ENCODE results near the gene PRPF31. TPM values are rescaled to one million over a fixed set of nuclear protein-coding genes. Genes with fewer than 3 reads are reported as not detected.

Gene PRPF31
- polyA plus RNA-seq, 1 of the 3 experiments (the other 2 are of a cell fraction) = 81.0 TPM

DNA sequence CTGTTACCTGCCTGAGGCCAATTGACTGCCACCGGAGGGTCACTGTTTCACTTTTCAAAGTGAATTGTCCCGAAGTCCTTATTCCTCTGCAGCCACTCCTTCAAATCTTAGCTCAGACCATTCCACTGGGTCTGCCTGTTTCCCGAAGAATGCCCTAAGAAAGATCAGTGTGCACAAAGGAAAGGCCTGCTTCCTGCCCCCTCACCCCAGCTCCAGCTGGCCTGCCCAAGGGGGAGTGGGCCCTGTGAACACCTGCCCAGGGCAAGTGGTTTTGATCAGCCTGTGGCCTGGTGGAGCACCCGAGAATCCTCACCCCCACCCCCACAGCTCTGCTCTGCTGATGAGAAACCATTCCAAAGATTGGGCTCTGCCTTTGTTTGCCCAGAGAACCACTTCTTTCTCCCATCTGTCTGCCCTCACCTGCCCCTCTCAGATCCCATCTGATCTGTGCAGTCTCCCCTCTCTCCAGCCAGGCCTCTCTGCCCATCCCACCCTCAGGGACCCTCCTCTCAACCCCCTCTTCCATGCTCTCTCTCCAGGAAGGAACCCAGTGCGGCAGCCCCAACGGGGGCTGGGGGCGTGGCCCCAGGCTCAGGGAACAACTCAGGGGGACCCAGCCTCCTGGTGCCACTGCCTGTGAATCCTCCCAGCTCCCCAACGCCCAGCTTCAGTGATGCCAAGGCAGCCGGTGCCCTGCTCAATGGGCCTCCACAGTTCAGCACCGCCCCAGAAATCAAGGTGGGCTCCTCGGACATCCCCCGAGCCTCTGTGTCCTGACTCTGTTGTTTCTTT, 33.7 kb downstream of the PRPF31 start:
- Histone ChIP-seq H3K27me3 (ENCODE audit: insufficient read depth) (no peaks in the 10 kb centered on the region), H3K9me2 (no peaks in the 10 kb centered on the region), H2AFZ (ENCODE audit: low read depth) (no peak overlapping the region), H3K36me3 (replicated peaks in 1 of 2; ENCODE audit: control insufficient read depth in 1 of 2, insufficient read depth in 2 of 2, low read length in 1 of 2) (peaks cover 22 to 90% of the 10 kb centered on the region in 2 experiments), H3K79me2 (ENCODE audit: insufficient read depth) (no peaks in the 10 kb centered on the region), H3K9ac (no peak overlapping the region), H3K27ac (ENCODE audit: low read depth in 2 of 2, low read length in 1 of 2) (no peak overlapping the region), H3K4me3 (ENCODE audit: low read depth in 2 of 2, low read length in 1 of 2) (no peak overlapping the region), H4K20me1 (ENCODE audit: insufficient read depth) (no peaks in the 10 kb centered on the region), H3K9me3 (no peaks in the 10 kb centered on the region), H3F3A (replicated peaks; ENCODE audit: insufficient read depth) (peaks cover 12% of the 10 kb centered on the region), H3K4me1 (ENCODE audit: control insufficient read depth in 1 of 2, insufficient read depth in 2 of 2, low read depth in 1 of 2, low read length in 1 of 2) (no peaks in the 10 kb centered on the region), H3K4me2 (no peak overlapping the region)
- CTCF ChIA-PET = no interaction called here
- POLR2A ChIA-PET = interaction anchor here (1.2 to 1.6 kb wide), 2 partner anchors 10 to 12 kb away, joined by 3 to 6 read pairs; partner anchors contain the start of gene LENG1
- TF ChIP-seq NFIC (IDR thresholded peaks at IDR 0.05; ENCODE audit: borderline replicate concordance) (no peak), NRF1 (IDR thresholded peaks at IDR 0.05; ENCODE audit: low read depth, low read length) (no peak), RFX5 (IDR thresholded peaks at IDR 0.05; ENCODE audit: low read length) (no peak), FOXJ3 (CRISPR knock-in tag; IDR thresholded peaks at IDR 0.05) (no peak), FOXM1 (IDR thresholded peaks at IDR 0.05; ENCODE audit: low read depth) (no peak), MEF2A (IDR thresholded peaks at IDR 0.05; ENCODE audit: borderline replicate concordance, low read depth) (no peak), YY1 (IDR thresholded peaks at IDR 0.05; ENCODE audit: low read depth) (no peak), EZH2phosphoT487 (IDR thresholded peaks at IDR 0.05; ENCODE audit: borderline replicate concordance, low read depth) (no peak), RCOR1 (IDR thresholded peaks at IDR 0.05; ENCODE audit: low read length) (no peak), EP300 (IDR thresholded peaks at IDR 0.05; ENCODE audit: borderline replicate concordance in 1 of 2, low read depth in 1 of 2, low read length in 1 of 2) (no peak), SIN3A (IDR thresholded peaks at IDR 0.05; ENCODE audit: borderline replicate concordance, low read depth, low read length) (no peak), ELF1 (IDR thresholded peaks at IDR 0.05) (no peak)
- TF ChIP-seq, protein P1, sequence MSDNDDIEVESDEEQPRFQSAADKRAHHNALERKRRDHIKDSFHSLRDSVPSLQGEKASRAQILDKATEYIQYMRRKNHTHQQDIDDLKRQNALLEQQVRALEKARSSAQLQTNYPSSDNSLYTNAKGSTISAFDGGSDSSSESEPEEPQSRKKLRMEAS (IDR thresholded peaks at IDR 0.05; ENCODE audit: low read depth) = no peak
- TF ChIP-seq, protein P2, sequence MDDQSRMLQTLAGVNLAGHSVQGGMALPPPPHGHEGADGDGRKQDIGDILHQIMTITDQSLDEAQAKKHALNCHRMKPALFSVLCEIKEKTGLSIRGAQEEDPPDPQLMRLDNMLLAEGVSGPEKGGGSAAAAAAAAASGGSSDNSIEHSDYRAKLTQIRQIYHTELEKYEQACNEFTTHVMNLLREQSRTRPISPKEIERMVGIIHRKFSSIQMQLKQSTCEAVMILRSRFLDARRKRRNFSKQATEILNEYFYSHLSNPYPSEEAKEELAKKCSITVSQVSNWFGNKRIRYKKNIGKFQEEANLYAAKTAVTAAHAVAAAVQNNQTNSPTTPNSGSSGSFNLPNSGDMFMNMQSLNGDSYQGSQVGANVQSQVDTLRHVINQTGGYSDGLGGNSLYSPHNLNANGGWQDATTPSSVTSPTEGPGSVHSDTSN (IDR thresholded peaks at IDR 0.05) = no peak
- no peak for DNase-seq
- 91% methylated on average over 11 of the region's 12 CpGs for WGBS (ENCODE audit: low lambda C conversion rate)

DNA sequence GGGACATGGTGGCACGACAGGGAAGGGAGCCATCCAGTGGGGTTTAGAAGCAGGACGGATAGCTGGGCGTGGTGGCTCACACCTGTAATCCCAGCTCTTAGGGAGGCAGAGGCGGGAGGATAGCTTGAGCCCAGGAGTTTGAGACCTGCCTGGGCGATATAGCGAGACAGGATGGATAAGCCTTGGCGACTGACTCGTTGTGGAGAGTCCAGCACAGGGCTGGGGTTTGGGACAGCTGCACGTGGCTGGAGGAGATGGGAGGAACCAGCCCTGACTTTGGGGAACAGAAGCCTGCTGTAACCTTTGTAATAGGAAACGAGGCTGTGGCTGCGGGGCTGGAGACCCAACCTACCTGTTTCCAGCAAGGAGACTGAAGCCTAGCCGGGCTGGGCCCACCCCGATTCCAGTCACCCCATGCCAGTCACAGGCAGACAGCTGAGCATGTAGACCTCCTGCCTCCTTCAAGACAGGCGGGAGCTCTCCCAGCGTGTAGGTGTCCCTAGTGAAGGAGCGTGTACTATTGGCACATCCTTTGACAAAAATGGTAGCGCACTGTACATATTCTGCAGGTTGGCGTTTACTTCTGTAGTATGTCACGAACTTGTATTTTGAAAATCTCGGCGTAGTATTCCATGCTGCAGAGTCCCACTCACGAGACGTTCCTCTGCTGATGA, 35.9 kb downstream of the PRPF31 start:
- ChIA-PET CTCF (interaction anchor here (1.7 kb wide), 1 partner anchor 8 kb away, joined by 6 read pairs; the partner anchor contains the start of gene LENG1), POLR2A (interaction anchor here (1.6 kb wide), 1 partner anchor 8 kb away, joined by 6 read pairs; the partner anchor contains the start of gene LENG1)
- 89% methylated on average over 22 of the region's 23 CpGs for WGBS (ENCODE audit: low lambda C conversion rate)
- H3K9me2 ChIP-seq = no peaks in the 10 kb centered on the region
- peaks cover 19% of the 10 kb centered on the region for H3F3A ChIP-seq (replicated peaks; ENCODE audit: insufficient read depth)
- H3K9me3 ChIP-seq = no peaks in the 10 kb centered on the region
- H3K79me2 ChIP-seq (ENCODE audit: insufficient read depth) = no peaks in the 10 kb centered on the region
- no peak overlapping the region for H3K9ac ChIP-seq
- H4K20me1 ChIP-seq (ENCODE audit: insufficient read depth) = no peaks in the 10 kb centered on the region
- no peaks in the 10 kb centered on the region for H3K4me1 ChIP-seq (ENCODE audit: control insufficient read depth in 1 of 2, insufficient read depth in 2 of 2, low read depth in 1 of 2, low read length in 1 of 2)
- DNase-seq = no peak
- H3K4me2 ChIP-seq = no peak overlapping the region
- no peak overlapping the region for H3K4me3 ChIP-seq (ENCODE audit: low read depth in 2 of 2, low read length in 1 of 2)
- no peak overlapping the region for H2AFZ ChIP-seq (ENCODE audit: low read depth)
- H3K36me3 ChIP-seq (replicated peaks in 1 of 2; ENCODE audit: control insufficient read depth in 1 of 2, insufficient read depth in 2 of 2, low read length in 1 of 2) = peaks cover 26 to 90% of the 10 kb centered on the region in 2 experiments
- H3K27me3 ChIP-seq (ENCODE audit: insufficient read depth) = no peaks in the 10 kb centered on the region
- no peak overlapping the region for H3K27ac ChIP-seq (ENCODE audit: low read depth in 2 of 2, low read length in 1 of 2)
- TF ChIP-seq JUND (IDR thresholded peaks at IDR 0.05) (no peak), NFIC (IDR thresholded peaks at IDR 0.05; ENCODE audit: borderline replicate concordance) (no peak), MEF2A (IDR thresholded peaks at IDR 0.05; ENCODE audit: borderline replicate concordance, low read depth) (no peak), FOXM1 (IDR thresholded peaks at IDR 0.05; ENCODE audit: low read depth) (no peak), FOXJ3 (CRISPR knock-in tag; IDR thresholded peaks at IDR 0.05) (no peak), SIN3A (IDR thresholded peaks at IDR 0.05; ENCODE audit: borderline replicate concordance, low read depth, low read length) (no peak), POLR2AphosphoS5 (IDR thresholded peaks at IDR 0.05; ENCODE audit: low read depth, low read length) (no peak), TCF12 (IDR thresholded peaks at IDR 0.05) (no peak)
- TF ChIP-seq, protein P3, sequence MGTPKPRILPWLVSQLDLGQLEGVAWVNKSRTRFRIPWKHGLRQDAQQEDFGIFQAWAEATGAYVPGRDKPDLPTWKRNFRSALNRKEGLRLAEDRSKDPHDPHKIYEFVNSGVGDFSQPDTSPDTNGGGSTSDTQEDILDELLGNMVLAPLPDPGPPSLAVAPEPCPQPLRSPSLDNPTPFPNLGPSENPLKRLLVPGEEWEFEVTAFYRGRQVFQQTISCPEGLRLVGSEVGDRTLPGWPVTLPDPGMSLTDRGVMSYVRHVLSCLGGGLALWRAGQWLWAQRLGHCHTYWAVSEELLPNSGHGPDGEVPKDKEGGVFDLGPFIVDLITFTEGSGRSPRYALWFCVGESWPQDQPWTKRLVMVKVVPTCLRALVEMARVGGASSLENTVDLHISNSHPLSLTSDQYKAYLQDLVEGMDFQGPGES (IDR thresholded peaks at IDR 0.05; ENCODE audit: low read depth, low read length) = no peak
- TF ChIP-seq, protein P4, sequence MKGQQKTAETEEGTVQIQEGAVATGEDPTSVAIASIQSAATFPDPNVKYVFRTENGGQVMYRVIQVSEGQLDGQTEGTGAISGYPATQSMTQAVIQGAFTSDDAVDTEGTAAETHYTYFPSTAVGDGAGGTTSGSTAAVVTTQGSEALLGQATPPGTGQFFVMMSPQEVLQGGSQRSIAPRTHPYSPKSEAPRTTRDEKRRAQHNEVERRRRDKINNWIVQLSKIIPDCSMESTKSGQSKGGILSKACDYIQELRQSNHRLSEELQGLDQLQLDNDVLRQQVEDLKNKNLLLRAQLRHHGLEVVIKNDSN (IDR thresholded peaks at IDR 0.05; ENCODE audit: borderline replicate concordance, low read depth) = no peak
- TF ChIP-seq, protein P5, sequence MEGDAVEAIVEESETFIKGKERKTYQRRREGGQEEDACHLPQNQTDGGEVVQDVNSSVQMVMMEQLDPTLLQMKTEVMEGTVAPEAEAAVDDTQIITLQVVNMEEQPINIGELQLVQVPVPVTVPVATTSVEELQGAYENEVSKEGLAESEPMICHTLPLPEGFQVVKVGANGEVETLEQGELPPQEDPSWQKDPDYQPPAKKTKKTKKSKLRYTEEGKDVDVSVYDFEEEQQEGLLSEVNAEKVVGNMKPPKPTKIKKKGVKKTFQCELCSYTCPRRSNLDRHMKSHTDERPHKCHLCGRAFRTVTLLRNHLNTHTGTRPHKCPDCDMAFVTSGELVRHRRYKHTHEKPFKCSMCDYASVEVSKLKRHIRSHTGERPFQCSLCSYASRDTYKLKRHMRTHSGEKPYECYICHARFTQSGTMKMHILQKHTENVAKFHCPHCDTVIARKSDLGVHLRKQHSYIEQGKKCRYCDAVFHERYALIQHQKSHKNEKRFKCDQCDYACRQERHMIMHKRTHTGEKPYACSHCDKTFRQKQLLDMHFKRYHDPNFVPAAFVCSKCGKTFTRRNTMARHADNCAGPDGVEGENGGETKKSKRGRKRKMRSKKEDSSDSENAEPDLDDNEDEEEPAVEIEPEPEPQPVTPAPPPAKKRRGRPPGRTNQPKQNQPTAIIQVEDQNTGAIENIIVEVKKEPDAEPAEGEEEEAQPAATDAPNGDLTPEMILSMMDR (IDR thresholded peaks at IDR 0.05) = no peak
